Measurements from ENCODE around the gene HMCN2.
"Not testable (repeated sequence)": the region's sequence is repeated elsewhere in the genome, so short reads cannot be mapped to it uniquely, and the experiment has no call there.

The HMCN2 gene

DNA sequence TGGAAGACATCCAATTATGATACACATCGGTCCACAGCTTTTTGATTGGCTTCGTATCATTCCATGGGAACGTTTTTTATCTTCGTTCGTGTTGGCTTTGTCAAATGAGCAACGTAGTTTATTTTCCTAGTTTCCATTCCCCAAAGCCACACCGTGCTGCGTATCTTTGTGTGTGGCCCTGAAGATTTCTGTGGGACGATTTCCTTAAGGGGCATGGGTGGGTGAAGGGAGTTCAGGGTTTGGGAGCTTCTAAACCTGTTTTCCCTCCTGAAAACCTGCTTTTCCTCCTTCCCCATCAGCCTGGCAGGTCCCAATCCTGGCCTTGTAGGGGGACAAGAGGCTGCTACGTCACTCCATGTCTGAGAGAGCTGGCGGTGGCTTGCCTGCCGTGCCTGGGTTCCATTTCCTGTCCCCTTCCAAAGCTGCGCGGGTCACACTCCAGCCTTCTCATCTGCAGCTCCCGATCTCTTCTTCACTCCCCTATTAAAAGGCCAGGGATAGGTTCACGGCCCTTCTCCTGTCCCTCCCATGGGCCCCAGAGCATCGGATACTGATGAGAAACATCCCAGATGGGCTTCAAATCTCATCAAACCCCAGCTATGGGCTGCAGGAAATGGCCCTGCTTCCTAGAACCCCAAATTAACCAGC is 155.7 kb downstream of the HMCN2 start:
- DNase-seq: no peak

DNA sequence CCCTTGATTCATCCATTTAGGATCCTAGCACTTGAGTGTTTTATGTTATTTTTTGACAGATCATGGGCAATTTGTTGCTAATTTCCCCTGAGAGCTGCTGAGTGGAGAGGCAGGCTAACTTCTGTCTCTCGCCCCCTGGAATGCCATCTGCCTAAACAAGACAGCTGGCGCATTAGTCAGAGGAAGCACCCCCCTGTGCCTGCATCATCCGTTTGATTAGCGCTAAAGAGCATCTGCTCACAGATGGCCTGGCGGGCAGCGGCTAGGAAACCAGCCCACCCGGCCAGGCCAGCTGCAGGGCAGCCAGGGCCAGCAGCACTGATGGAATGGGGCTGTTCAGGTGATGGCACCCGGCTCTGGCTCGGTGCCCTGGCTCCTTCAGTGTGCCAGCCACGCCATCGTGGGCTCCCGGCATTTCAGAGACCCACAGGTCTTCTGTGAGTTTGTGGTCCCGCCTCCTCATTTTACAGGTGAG is 156.3 kb downstream of the HMCN2 start:
- no peak for DNase-seq

DNA sequence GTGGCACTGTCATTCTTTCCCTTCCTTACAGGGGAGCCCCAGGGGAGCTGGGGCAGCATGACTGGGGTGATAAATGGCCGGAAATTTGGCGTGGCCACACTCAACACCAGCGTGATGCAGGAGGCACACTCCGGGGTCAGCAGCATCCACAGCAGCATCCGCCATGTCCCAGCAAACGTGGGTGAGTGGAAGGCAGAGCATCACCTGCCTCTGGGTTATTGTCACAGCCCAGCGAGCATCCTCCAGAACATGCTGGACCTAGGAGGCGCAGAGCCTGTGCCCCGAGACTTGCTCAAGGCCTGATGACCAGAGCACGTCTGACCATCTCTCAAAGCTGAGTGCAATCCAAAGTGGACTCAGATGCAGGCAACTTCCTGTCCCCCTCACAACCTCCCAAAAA is 157.0 kb downstream of the HMCN2 start:
- no peak for DNase-seq

DNA sequence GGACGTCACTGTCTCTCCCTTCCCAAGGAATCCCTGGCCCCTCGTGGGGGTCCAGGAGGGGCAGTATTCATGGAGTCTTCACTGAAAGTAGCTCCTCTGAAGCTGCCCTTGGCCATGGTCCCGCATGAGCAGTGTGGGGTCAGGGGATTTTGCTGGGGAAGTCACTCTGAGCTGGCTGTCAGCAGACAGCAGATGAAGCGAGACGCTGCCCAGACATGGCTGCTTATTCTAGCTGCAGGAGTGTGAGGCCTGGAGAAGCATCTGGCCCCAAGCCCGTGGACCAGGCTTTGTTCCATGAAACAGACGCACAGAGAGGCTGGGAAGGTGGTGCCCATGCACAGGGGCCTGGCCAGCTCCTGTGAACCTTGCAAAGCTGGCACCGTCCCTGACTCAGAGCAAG is 157.7 kb downstream of the HMCN2 start:
- no peak for DNase-seq

DNA sequence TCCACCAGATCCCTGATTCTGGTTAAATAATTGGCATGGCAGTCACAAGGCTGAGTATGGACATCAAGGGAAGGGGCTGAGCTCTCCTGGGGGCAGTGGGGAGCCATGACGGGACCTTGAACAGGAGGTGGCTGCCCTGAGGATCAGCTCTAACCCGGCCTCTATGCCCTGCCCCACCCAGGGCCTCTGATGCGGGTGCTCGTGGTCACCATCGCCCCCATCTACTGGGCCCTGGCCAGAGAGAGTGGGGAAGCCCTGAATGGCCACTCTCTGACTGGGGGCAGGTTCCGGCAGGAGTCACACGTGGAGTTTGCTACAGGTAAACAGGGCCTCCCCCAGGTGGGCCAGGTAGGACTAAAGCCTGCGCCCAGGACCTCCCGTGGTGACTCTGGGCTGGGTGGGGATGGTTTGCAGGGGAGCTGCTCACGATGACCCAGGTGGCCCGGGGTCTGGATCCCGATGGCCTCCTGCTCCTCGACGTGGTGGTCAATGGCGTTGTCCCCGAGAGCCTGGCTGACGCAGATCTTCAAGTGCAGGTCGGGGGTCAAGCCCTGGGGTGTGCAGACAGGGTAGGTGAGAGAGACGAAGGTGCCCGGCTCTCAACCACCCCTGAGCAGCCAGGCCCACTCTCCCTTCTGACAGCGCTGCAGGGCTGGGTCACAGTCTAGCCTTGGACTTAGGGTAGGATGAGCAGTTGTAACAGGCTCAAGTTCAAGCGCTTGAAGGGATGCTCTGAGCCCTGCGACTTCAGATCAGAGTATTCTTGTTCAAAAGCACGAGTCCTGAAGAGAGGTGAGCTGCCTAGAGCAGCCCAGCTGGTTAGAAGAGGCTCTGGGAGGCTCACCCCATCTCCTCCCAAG is 159.3 kb downstream of the HMCN2 start:
- DNase-seq: no peak

DNA sequence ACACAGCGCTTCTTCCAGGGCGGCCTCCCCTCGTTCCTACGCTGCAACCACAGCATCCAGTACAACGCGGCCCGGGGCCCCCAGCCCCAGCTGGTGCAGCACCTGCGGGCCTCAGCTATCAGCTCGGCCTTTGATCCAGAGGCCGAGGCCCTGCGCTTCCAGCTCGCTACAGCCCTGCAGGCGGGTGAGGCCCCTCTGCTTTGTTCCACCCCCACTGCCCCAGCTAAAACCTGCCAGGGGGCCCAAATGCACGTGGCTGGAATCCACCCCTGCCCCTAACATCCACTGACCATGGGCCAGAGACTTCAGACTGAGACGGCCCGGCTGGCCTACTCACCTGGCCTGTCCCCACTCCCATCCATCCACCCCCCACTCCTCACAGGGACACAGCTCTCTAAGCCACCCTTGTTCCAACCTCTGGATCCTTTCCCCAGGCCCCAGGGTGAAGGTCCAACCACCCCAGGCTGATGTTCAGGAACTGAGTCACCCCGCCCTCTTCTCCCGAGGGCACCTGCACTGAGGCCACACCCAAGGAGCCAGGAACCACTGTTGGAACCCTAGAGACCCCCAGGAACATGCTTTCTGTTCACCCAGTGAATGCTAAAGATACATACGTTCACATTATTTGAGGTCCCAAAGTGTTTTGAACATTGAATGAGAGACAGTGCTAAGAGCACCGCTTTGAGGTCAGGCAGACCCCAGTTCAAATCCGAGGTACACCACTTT is 160.3 kb downstream of the HMCN2 start:
- DNase-seq: peak in 1 of 4 experiments; percentile 1

DNA sequence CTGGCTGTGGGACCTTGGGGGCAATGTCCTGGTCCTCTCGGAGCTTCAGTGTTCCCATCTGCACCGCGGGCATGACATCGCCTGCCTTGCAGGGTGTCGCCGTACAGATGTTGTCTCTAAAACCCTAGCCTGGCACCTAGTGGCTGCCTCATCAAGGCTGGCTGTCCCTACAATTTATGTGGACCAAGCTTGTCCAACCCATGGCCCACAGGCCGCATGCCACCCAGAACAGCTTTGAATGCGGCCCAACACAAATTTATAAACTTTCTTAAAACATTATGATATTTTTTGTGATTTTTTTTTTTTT is 160.9 kb downstream of the HMCN2 start:
- no peak for DNase-seq

DNA sequence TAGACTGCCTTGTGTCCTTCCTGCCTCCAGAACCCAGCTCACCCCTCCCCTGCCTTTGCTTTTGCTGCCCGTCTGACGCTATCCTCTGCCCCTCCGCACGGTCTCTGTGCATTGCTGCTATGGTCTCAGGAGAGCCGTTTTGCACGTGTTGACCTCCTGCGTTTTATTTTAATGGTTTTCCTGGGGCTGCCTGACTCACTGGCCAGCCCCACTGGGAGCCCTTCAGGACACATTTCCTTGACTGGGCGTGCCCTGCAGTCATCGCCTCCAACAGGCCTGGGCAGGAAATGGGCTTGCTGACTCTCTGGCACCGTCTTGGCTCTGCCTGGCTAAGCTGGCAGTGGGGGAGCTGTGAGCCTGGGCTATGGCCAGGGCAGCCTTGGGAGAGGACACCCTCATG is 161.3 kb downstream of the HMCN2 start:
- no peak for DNase-seq

DNA sequence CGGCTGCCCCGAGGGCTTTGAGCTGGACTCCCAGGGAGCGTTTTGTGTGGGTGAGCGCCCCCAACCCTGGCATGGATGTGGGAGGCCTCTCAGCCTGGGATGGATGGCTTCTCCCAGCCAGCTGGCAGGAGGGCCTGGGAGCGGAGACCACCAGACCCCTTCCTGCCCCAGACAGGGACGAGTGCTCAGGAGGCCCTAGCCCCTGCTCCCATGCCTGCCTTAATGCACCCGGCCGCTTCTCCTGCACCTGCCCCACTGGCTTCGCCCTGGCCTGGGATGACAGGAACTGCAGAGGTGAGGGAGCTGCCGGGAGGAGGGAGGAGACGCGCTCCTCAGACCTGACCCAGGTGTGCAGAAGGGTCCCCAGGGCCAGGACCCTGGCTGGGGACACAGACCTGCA is 161.8 kb downstream of the HMCN2 start:
- DNase-seq: no peak

DNA sequence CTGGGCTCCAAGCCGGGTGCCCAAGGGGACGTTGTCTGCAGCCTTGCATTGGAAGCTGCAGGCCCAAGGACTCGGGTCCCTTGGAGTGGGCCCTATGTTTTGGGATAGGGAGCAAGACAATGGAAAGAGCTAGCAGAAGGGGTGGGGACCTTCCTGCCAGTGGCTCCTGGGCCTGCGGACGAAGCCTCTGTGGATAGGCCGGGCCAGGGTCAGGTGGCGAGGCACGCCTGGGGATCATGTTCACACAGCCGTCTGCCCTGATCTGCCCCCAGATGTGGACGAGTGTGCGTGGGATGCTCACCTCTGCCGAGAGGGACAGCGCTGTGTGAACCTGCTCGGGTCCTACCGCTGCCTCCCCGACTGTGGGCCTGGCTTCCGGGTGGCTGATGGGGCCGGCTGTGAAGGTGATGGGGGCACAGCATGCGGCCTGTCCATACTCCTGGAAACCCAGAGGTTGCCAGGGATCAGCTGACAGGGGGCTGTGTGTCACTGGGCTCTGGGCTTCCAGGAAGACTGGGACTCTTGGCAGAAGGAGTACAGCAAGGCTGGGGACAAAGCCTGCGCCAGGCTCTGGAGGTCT is 162.6 kb downstream of the HMCN2 start:
- peak in 1 of 4 experiments; percentile 1 for DNase-seq

DNA sequence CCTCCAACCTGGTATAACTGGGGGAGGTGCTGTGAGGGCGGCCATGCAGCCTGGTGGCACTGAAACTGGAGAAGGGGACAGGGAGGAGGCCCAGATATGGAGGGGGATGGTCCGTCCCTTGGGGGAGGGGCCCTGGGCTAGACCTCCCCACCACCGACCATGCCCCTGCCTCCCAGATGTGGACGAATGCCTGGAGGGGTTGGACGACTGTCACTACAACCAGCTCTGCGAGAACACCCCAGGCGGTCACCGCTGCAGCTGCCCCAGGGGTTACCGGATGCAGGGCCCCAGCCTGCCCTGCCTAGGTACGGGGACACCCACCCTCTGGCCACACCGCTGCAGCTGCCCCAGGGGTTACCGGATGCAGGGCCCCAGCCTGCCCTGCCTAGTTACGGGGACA is 163.8 kb downstream of the HMCN2 start:
- DNase-seq: no peak

DNA sequence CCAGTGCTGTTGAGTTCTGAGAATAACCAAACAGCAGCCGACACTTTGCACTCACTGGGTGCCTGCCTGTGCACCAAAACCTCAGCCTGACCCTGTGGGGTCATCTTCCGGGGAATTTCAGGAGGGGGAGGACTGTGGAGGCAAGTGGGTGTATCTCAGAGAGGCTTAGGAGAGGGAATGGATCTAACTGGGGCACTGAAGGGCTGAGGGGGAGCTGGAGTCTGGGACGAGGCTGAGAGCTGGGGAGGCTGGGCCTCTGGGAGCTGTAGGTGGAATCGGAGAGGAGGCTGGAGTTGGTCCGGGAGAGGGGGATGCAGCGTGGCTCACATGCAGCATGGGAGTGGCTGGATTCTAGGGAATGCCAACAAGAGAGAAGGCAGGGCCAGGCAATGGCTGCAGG is 164.3 kb downstream of the HMCN2 start:
- DNase-seq: no peak

DNA sequence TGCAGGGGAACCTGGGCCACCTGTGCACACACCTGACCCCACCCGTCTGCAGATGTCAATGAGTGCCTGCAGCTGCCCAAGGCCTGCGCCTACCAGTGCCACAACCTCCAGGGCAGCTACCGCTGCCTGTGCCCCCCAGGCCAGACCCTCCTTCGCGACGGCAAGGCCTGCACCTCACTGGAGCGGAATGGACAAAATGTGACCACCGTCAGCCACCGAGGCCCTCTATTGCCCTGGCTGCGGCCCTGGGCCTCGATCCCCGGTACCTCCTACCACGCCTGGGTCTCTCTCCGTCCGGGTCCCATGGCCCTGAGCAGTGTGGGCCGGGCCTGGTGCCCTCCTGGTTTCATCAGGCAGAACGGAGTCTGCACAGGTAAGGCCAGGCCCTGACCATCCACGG is 164.7 kb downstream of the HMCN2 start:
- no peak for DNase-seq

DNA sequence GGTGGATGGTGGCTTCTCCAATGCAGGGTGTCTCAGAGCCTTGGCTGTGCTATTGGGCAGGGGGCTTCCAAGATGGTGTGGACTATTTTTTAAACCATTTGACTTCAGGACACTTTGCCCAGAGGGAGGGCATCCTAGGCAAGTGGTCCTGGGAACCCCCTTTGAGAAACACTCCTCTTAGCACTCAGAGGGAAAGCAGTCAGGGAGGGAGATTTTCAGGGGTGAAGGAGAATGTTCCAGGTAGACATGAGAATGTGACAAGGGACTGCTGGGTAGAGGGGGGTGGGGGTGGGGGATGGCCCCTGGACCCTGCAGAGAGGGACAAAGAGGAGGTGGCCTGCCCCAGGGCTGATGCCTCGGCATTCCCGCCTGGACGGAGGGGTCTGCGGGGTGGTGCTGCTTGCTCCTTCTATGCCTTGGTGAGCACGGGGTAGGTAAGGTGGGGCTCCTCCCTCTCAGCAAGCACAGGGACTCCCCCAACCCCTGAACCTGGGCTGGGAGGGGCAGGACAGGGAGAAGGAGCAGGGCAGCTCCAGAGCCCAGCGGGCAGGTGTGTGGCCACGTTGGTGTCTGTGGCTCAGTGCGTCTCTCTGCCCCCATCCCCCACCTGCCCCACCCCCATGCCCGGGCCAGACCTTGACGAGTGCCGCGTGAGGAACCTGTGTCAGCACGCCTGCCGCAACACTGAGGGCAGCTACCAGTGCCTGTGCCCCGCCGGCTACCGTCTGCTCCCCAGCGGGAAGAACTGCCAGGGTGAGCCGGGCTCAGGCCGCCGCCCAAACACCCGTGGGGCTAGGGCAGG is 165.4 kb downstream of the HMCN2 start:
- no peak for DNase-seq

DNA sequence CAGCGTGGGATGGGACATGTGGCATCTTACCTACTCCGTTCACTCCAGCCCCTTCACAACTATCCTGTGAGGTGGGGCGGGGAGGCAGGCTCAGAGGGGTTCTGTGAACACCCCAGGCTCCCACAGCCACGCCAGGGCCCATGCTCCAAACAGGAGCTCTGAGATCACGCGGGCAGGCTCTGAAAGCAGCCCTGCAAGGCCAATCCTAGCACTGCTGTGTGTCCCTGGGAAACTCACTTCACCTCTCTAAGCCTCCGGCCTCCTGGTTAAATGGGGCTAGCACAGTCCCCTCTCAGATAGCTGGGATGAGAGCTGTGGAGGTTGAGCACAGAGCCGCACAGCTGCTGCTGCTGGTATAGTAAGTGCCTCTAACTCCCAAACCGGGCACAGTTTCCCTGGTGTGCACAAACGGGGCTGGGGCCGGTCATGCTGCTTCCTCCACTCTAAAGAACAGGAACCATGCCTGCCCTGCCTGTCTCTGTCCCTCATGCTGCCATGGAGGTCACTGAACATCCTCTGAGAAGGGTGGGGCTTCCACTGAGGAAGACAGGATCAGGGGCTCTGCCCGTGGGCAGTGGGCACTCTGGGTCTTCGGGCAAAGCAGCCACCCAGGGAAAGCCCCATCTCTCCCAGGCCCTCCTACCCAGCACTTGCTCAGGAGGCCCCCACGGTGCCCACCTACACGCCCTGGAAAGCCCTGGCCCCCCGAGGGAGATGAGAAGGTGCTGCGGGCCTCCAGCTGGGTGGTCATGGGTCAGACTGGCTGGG is 166.2 kb downstream of the HMCN2 start:
- no peak for DNase-seq

DNA sequence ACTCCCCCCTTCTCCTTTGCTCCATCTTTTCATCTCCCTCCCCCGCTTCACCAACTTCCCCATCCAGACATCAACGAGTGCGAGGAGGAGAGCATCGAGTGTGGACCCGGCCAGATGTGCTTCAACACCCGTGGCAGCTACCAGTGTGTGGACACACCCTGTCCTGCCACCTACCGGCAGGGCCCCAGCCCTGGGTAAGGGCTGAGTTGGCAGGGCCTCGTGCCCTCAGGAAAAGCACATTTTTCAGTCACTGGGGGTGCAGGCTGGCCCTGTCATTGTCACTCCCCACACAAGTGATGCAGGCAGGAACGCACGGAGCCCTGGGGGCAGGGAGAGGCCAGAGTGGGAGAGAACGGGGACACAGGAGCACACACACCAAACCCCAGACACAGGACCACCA is 166.8 kb downstream of the HMCN2 start:
- no peak for DNase-seq

DNA sequence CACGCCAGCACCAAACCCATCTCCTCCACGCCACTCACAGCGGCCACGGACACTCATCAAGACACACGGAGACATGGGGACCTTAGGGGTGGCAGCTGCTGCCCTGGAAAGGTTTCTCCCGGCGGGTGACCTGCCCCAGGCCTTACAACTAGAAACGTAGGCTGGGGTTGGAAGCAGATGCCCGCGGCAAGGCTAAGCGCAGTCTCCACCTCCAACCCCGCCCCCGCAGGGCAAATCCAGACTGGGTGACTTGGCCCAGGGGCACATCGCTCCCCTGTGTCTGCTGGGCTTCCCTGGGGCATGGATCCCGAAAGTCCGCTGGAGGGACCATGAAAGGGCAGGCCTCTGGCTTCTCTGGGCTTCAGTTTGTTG is 167.2 kb downstream of the HMCN2 start:
- no peak for DNase-seq

DNA sequence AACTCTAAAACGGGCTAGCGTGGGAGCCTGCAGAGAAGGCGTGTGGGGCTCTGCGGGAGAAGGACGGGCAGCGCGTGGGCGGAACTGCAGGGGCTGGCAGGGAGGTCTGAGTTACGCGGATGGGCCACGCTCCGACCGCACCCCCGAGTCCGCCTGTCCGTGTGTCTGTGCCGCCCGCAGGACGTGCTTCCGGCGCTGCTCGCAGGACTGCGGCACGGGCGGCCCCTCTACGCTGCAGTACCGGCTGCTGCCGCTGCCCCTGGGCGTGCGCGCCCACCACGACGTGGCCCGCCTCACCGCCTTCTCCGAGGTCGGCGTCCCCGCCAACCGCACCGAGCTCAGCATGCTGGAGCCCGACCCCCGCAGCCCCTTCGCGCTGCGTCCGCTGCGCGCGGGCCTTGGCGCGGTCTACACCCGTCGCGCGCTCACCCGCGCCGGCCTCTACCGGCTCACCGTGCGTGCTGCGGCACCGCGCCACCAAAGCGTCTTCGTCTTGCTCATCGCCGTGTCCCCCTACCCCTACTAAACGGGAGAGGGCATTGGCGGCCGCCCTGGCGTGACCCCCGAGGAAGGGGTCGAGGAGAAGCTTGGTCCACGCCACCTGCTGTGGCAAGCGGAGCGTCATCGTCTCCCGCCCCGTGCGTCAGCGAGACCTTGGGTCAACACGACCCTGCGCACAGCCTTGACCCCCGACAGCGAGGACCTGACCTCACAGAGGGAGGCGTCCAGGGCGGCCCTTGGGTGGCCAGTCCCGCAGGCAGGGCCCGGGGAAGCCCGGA is 167.8 kb downstream of the HMCN2 start:
- DNase-seq: peak in 2 of 4 experiments; percentile 19 to 62

DNA sequence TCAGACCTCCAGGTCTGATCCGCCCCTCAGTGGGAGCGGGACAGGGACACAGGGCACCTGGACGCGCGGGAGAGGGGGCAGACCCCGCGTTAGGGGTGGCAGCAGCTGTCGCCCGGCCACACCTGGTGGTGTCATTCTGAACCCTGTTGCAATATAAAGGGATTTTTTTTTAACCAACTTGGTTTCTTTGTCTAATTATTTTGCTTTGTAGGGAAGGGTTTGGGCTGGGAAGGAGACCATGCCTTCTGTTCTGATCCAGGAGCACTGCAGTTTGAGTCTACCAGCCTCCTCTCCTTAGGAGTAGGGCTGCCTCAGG is 168.3 kb downstream of the HMCN2 start:
- no peak for DNase-seq

DNA sequence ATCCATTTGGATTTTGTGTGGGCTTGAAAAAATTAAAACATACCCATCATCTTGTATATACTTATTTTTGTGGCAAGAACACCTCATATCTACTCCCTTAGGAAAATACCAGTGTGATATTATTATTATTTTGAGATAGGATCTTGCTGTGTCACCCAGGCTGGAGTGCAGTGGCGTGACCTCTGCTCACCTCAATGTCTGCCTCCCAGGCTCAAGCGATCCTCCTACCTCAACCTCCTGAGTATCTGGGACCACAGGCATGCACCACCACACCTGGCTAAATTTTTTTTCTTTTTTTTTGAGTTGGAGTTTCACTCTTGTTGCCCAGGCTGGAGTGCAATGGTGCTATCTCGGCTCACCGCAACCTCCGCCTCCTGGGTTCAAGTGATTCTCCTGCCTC is 169.1 kb downstream of the HMCN2 start:
- not testable (repeated sequence) for DNase-seq
